GM23338 (cell line): Measurements from ENCODE around the gene SLC45A3. TPM values are rescaled to one million over a fixed set of nuclear protein-coding genes. Genes with fewer than 3 reads are reported as not detected.

ENCODE experiments used
- ATAC-seq: fragments of 200-7000 bp; cut with Tn5 transposase; 3 replicates; pipeline ENCODE4 v1.9.1; 2020
- DNase-seq: peaks from one replicate; pipeline ENCODE4 v3.0.0-alpha.2; 2015; ENCODE audit warnings: low spot score
- H2AFZ ChIP-seq: fragments of 200-600 bp; sonication (generic); 2 replicates; pipeline ENCODE4 v1.8.0; 2016; ENCODE audit warnings: antibody characterized with exemption, mild to moderate bottlenecking, moderate library complexity
- H3F3A ChIP-seq: fragments of 200-600 bp; sonication (generic); replicated peaks from 2 replicates; pipeline ENCODE4 v1.8.0; 2017; ENCODE audit warnings: antibody characterized with exemption, mixed run types, low read depth
- H3K27ac ChIP-seq: fragments of 200-600 bp; sonication (generic); 2 replicates; pipeline ENCODE4 v1.6.1; 2016; ENCODE audit warnings: low read depth
- H3K27me3 ChIP-seq: fragments of 200-600 bp; sonication (generic); 2 replicates; pipeline ENCODE4 v1.8.0; 2016; ENCODE audit warnings: mild to moderate bottlenecking, mixed run types, moderate library complexity; ENCODE audit not compliant: insufficient read depth
- H3K36me3 ChIP-seq: fragments of 200-600 bp; sonication (generic); 2 replicates; pipeline ENCODE4 v1.8.0; 2016; ENCODE audit warnings: mild to moderate bottlenecking; ENCODE audit not compliant: insufficient read depth
- H3K4me1 ChIP-seq: fragments of 200-600 bp; sonication (generic); 2 replicates; pipeline ENCODE4 v1.8.0; 2016; ENCODE audit warnings: mild to moderate bottlenecking, moderate library complexity; ENCODE audit not compliant: insufficient read depth
- H3K4me2 ChIP-seq: fragments of 200-600 bp; sonication (generic); 2 replicates; pipeline ENCODE4 v1.7.1; 2017; ENCODE audit warnings: mixed run types
- H3K4me3 ChIP-seq: fragments of 200-600 bp; sonication (generic); 2 replicates; pipeline ENCODE4 v1.6.1; 2016; ENCODE audit warnings: mixed run types
- H3K79me2 ChIP-seq: fragments of 200-600 bp; sonication (generic); replicated peaks from 2 replicates; pipeline ENCODE4 v1.8.0; 2017; ENCODE audit warnings: mild to moderate bottlenecking; ENCODE audit not compliant: insufficient read depth
- H3K9me2 ChIP-seq: fragments of 200-600 bp; sonication (generic); 2 replicates; pipeline ENCODE4 v1.8.0; 2017; ENCODE audit not compliant: insufficient read depth
- H4K20me1 ChIP-seq: fragments of 200-600 bp; sonication (generic); replicated peaks from 2 replicates; pipeline ENCODE4 v1.8.0; 2017; ENCODE audit warnings: mild to moderate bottlenecking; ENCODE audit not compliant: insufficient read depth
- H3K27ac Mint-ChIP-seq: 2 replicates; pipeline ENCODE4 v1.8.0; 2020; ENCODE audit warnings: inconsistent platforms, mild to moderate bottlenecking, moderate library complexity, mixed read lengths
- H3K27me3 Mint-ChIP-seq: 3 replicates; pipeline ENCODE4 v1.8.0; 2022; ENCODE audit warnings: low read depth, mild to moderate bottlenecking, moderate library complexity, mixed read lengths, inconsistent platforms; ENCODE audit not compliant: insufficient read depth, poor library complexity
- H3K36me3 Mint-ChIP-seq: 3 replicates; pipeline ENCODE4 v1.8.0; 2021; ENCODE audit warnings: low read depth, mild to moderate bottlenecking, inconsistent platforms, moderate library complexity, mixed read lengths
- H3K4me1 Mint-ChIP-seq: 3 replicates; pipeline ENCODE4 v1.8.0; 2020; ENCODE audit warnings: mild to moderate bottlenecking, inconsistent platforms, mixed read lengths
- H3K4me3 Mint-ChIP-seq: 3 replicates; pipeline ENCODE4 v1.8.0; 2021; ENCODE audit warnings: moderate library complexity, mild to moderate bottlenecking, inconsistent platforms, mixed read lengths
- H3K9me3 Mint-ChIP-seq: 3 replicates; pipeline ENCODE4 v1.8.0; 2020; ENCODE audit warnings: moderate library complexity, mild to moderate bottlenecking, inconsistent platforms, mixed read lengths
- CREB1 ChIP-seq: fragments of 250-450 bp; sonication (Bioruptor Pico); IDR thresholded peaks from 2 replicates; pipeline ENCODE4 v1.5.0; 2020; ENCODE audit warnings: low read depth, mild to moderate bottlenecking, moderate library complexity
- CTCF ChIP-seq, 2 experiments: fragments of 200-600 bp in 1 of 2; sonication (generic) in 1 of 2; conservative IDR thresholded peaks; 2 replicates each; pipeline versions ENCODE4 v1.5.1 to v1.6.1; 2016 to 2017; ENCODE audit warnings: antibody characterized with exemption in 2 of 2, low read depth in 2 of 2, mild to moderate bottlenecking in 2 of 2, moderate library complexity in 1 of 2
- ETS1 ChIP-seq: IDR thresholded peaks from 2 replicates; pipeline ENCODE4 v1.6.1; 2016; ENCODE audit warnings: antibody characterized with exemption
- EZH2phosphoT487 ChIP-seq: fragments of 200-600 bp; sonication (generic); IDR thresholded peaks from one replicate; pipeline ENCODE4 v1.8.1; 2018; ENCODE audit warnings: antibody characterized with exemption; ENCODE audit not compliant: unreplicated experiment
- JUNB ChIP-seq: IDR thresholded peaks from one replicate; pipeline ENCODE4 v1.6.1; 2016; ENCODE audit warnings: antibody characterized with exemption; ENCODE audit not compliant: unreplicated experiment
- POLR2AphosphoS5 ChIP-seq: IDR thresholded peaks from 2 replicates; pipeline ENCODE4 v1.6.1; 2016; ENCODE audit warnings: antibody characterized with exemption, low read depth
- ZNF114 ChIP-seq: fragments of 250-450 bp; sonication (Bioruptor Pico); IDR thresholded peaks from 2 replicates; pipeline ENCODE4 v1.5.0; 2020; ENCODE audit warnings: mild to moderate bottlenecking, moderate library complexity
- ZNF331 ChIP-seq: fragments of 250-450 bp; sonication (Bioruptor Pico); IDR thresholded peaks from 2 replicates; pipeline ENCODE4 v1.5.0; 2020; ENCODE audit warnings: low read depth, mild to moderate bottlenecking, moderate library complexity
- polyA plus RNA-seq: library from polyadenylated mRNA; unstranded; fragments of >200 nt; fragmentation: Nextera tagmentation; extraction: Ambion mirVana; gene quantifications from 2 replicates; pipeline ENCODE4 v1.2.1, GENCODE V29; 2016
- total RNA-seq: library from RNA; depleted of rRNA; stranded (reverse); fragments of >200 nt; shearing (Covaris generic); gene quantifications from 2 replicates; pipeline ENCODE4 v1.2.3, GENCODE V29; 2014
- TF ChIP-seq, protein P1 (sequence below): IDR thresholded peaks from one replicate; pipeline ENCODE4 v1.6.1; 2018; ENCODE audit warnings: antibody characterized with exemption; ENCODE audit not compliant: unreplicated experiment

Gene SLC45A3
- total and polyA plus RNA-seq, 2 experiments from 2014 or later = 4.7 to 16.0 TPM

- H4K20me1 ChIP-seq = no peaks in the 10 kb centered on the region
- no peaks in the 10 kb centered on the region for H3K36me3 Mint-ChIP-seq
- peaks cover 25% of the 10 kb centered on the region for H3K4me1 Mint-ChIP-seq
- peaks cover 6% of the 10 kb centered on the region; the same call in 1 of the 2 replicates for H3K36me3 ChIP-seq
- no peak overlapping the region for H2AFZ ChIP-seq
- H3K27me3 ChIP-seq = no peaks in the 10 kb centered on the region
- peaks cover 15% of the 10 kb centered on the region for H3K4me1 ChIP-seq
- no peak overlapping the region for H3K4me3 Mint-ChIP-seq
- H3K4me3 ChIP-seq = no peak overlapping the region
- 0 out of 2 replicates have a peak, but pooled peaks cover 15% of the 10 kb centered on the region for H3F3A ChIP-seq
- H3K79me2 ChIP-seq = no peaks in the 10 kb centered on the region
- no peaks in the 10 kb centered on the region for H3K9me2 ChIP-seq
- no peak for TF ChIP-seq POLR2AphosphoS5
- TF ChIP-seq CREB1 (CRISPR knock-in tag) = no peak
- no peak for TF ChIP-seq ZNF331 (CRISPR knock-in tag)
- no peak for TF ChIP-seq CTCF (conservative IDR thresholded peaks at IDR 0.05; ENCODE audit: low read depth in 2 of 2)
- no peak for TF ChIP-seq ZNF114 (CRISPR knock-in tag)
- H3K27ac Mint-ChIP-seq = no peak overlapping the region
- H3K9me3 Mint-ChIP-seq = no peaks in the 10 kb centered on the region
- no peak overlapping the region for H3K27ac ChIP-seq
- no peak overlapping the region for H3K4me2 ChIP-seq
- H3K27me3 Mint-ChIP-seq = peaks cover 17% of the 10 kb centered on the region
- peak; percentile 74 for ATAC-seq
- DNase-seq = peak; percentile 41
Measured at GRCh38 chr1:205700865-205701401, 20.6 kb upstream of the SLC45A3 start.

DNA sequence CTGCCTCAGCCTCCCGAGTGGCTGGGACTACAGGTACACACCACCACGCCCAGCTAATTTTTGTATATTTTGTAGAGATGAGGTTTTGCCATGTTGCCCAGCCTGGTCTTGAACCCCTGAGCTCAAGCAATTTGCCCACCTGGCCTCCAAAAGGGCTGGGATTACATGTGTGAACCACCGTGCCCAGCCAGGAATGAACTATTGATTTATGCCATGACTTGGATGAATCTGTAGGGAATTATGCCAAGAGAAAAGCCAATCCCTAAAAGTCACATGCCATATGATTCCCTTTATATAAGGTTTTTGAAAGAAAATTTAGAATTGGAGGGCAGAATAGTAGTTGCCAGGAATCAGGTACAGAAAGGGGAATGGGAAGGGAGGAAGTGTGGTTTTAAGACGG, 19.1 kb upstream of the SLC45A3 start:
- no peaks in the 10 kb centered on the region for H4K20me1 ChIP-seq
- no peak overlapping the region for H2AFZ ChIP-seq
- DNase-seq = no peak
- Mint-ChIP-seq H3K4me3 (no peak overlapping the region), H3K36me3 (no peaks in the 10 kb centered on the region), H3K27me3 (peaks cover 17% of the 10 kb centered on the region), H3K4me1 (peaks cover 25% of the 10 kb centered on the region), H3K9me3 (no peaks in the 10 kb centered on the region), H3K27ac (no peak overlapping the region)
- no peak overlapping the region for H3K4me3 ChIP-seq
- no peak for ATAC-seq
- H3K4me2 ChIP-seq = no peak overlapping the region
- H3F3A ChIP-seq = 0 out of 2 replicates have a peak, but pooled peaks cover 5% of the 10 kb centered on the region
- H3K4me1 ChIP-seq = peaks cover 15% of the 10 kb centered on the region
- no peaks in the 10 kb centered on the region for H3K27me3 ChIP-seq
- H3K9me2 ChIP-seq = no peaks in the 10 kb centered on the region
- peaks cover 2% of the 10 kb centered on the region; the same call in 1 of the 2 replicates for H3K36me3 ChIP-seq
- H3K27ac ChIP-seq = no peak overlapping the region
- H3K79me2 ChIP-seq = no peaks in the 10 kb centered on the region
- TF ChIP-seq JUNB (no peak), ETS1 (no peak), EZH2phosphoT487 (no peak), POLR2AphosphoS5 (no peak), CTCF (conservative IDR thresholded peaks at IDR 0.05; ENCODE audit: low read depth in 2 of 2) (no peak)
- TF ChIP-seq, protein P1, sequence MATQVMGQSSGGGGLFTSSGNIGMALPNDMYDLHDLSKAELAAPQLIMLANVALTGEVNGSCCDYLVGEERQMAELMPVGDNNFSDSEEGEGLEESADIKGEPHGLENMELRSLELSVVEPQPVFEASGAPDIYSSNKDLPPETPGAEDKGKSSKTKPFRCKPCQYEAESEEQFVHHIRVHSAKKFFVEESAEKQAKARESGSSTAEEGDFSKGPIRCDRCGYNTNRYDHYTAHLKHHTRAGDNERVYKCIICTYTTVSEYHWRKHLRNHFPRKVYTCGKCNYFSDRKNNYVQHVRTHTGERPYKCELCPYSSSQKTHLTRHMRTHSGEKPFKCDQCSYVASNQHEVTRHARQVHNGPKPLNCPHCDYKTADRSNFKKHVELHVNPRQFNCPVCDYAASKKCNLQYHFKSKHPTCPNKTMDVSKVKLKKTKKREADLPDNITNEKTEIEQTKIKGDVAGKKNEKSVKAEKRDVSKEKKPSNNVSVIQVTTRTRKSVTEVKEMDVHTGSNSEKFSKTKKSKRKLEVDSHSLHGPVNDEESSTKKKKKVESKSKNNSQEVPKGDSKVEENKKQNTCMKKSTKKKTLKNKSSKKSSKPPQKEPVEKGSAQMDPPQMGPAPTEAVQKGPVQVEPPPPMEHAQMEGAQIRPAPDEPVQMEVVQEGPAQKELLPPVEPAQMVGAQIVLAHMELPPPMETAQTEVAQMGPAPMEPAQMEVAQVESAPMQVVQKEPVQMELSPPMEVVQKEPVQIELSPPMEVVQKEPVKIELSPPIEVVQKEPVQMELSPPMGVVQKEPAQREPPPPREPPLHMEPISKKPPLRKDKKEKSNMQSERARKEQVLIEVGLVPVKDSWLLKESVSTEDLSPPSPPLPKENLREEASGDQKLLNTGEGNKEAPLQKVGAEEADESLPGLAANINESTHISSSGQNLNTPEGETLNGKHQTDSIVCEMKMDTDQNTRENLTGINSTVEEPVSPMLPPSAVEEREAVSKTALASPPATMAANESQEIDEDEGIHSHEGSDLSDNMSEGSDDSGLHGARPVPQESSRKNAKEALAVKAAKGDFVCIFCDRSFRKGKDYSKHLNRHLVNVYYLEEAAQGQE = no peak
